K562 (cell line): Measurements from ENCODE around the gene CALML3. TPM values are rescaled to one million over a fixed set of nuclear protein-coding genes. Genes with fewer than 3 reads are reported as not detected.

Experiments used
- ATAC-seq: fragments of 200-7000 bp; cut with Tn5 transposase; 3 replicates; pipeline ENCODE4 v1.9.1; 2020; ENCODE audit warnings: moderate library complexity
- BruUV-seq: library from RNA; stranded (reverse); fragments of 400-500 nt; replicated peaks from 2 replicates; lab custom pipeline; 2021; lab: Mats Ljungman, UMichigan
- CTCF ChIA-PET: fragments of 300-600 bp; formaldehyde crosslinking; extraction: SDS; loops from one replicate; lab custom pipeline; 2021; ENCODE audit warnings: low intra/inter-chr PET ratio; lab: Yijun Ruan, JAX
- POLR2A ChIA-PET: fragments of 300-600, 350-650 bp; sonication (Branson Sonifier 250); formaldehyde crosslinking; extraction: SDS; loops from one replicate; lab custom pipeline; 2021; ENCODE audit warnings: antibody characterized with exemption, inconsistent platforms; lab: Yijun Ruan, JAX
- DNase-seq, 4 experiments: peaks; one replicate each; pipeline versions ENCODE4 v3.0.0 to v3.0.0-alpha.2; 2011 to 2018; ENCODE audit warnings: low spot score in 3 of 4, mixed read lengths in 3 of 4; ENCODE audit errors: extremely low read depth in 1 of 4
- FAIRE-seq: peaks from 2 replicates; lab custom pipeline; 2011; peaks lifted over from hg19 to GRCh38; lab: Jason Lieb, UNC
- H2AFZ ChIP-seq: 2 replicates; pipeline ENCODE4 v1.6.0; 2011; ENCODE audit warnings: low read depth, low read length, control low read depth, inconsistent platforms
- H3K27ac ChIP-seq: fragments of 200-600 bp; 3 replicates; pipeline ENCODE4 v1.8.0; 2011; ENCODE audit warnings: low read depth, mild to moderate bottlenecking, control low read depth, inconsistent platforms, low read length, moderate library complexity, mixed read lengths; ENCODE audit errors: extremely low read depth
- H3K27me3 ChIP-seq, 2 experiments: fragments of 300-600 bp in 1 of 2; 2 replicates in 1 of 2; 3 replicates in 1 of 2; pipeline versions ENCODE4 v1.6.0 to v1.8.0; 2011; ENCODE audit warnings: inconsistent platforms in 2 of 2, low read length in 2 of 2, mild to moderate bottlenecking in 1 of 2, mixed read lengths in 1 of 2, moderate library complexity in 1 of 2; ENCODE audit not compliant: control insufficient read depth in 2 of 2, insufficient read depth in 2 of 2
- H3K36me3 ChIP-seq: fragments of 300-600 bp; 3 replicates; pipeline ENCODE4 v1.8.0; 2011; ENCODE audit warnings: mild to moderate bottlenecking, low read length, inconsistent platforms; ENCODE audit not compliant: control insufficient read depth, insufficient read depth
- H3K4me1 ChIP-seq, 2 experiments: fragments of 200-600 bp in 1 of 2; replicated peaks in 1 of 2; 2 replicates in 1 of 2; 3 replicates in 1 of 2; pipeline versions ENCODE4 v1.5.1 to v1.8.0; 2011; ENCODE audit warnings: inconsistent platforms in 2 of 2, low read length in 2 of 2, mild to moderate bottlenecking in 1 of 2, mixed read lengths in 1 of 2, moderate library complexity in 1 of 2; ENCODE audit not compliant: control insufficient read depth in 2 of 2, insufficient read depth in 2 of 2
- H3K4me2 ChIP-seq: 2 replicates; pipeline ENCODE4 v1.6.1; 2011; ENCODE audit warnings: low read length, control low read depth, inconsistent platforms, mixed read lengths; ENCODE audit not compliant: insufficient read depth
- H3K4me3 ChIP-seq: fragments of 200-600 bp; sonication (generic), shearing (Covaris generic); 2 replicates; pipeline ENCODE4 v1.5.1; 2016; ENCODE audit warnings: control low read depth, inconsistent platforms
- H3K79me2 ChIP-seq: fragments of 200-600 bp; 3 replicates; pipeline ENCODE4 v1.8.0; 2011; ENCODE audit warnings: low read length, inconsistent platforms; ENCODE audit not compliant: control insufficient read depth, insufficient read depth
- H3K9ac ChIP-seq, 2 experiments: 2 replicates each; pipeline versions ENCODE4 v1.6.0 to v1.6.1; 2011; ENCODE audit warnings: low read depth in 2 of 2, low read length in 2 of 2, control low read depth in 1 of 2, inconsistent platforms in 1 of 2, mild to moderate bottlenecking in 1 of 2, mixed read lengths in 1 of 2; ENCODE audit not compliant: insufficient read depth in 1 of 2
- H3K9me1 ChIP-seq: one replicate; pipeline ENCODE4 v1.6.0; 2011; ENCODE audit warnings: inconsistent platforms, mild to moderate bottlenecking, low read length, moderate library complexity; ENCODE audit not compliant: control insufficient read depth, insufficient read depth
- H3K9me3 ChIP-seq: replicated peaks from 2 replicates; pipeline ENCODE4 v1.5.1; 2011; ENCODE audit warnings: low read depth, low read length, inconsistent platforms; ENCODE audit not compliant: control insufficient read depth, insufficient read depth
- H4K20me1 ChIP-seq: replicated peaks from 2 replicates; pipeline ENCODE4 v1.6.1; 2011; ENCODE audit warnings: low read length, inconsistent platforms, mixed read lengths; ENCODE audit not compliant: control insufficient read depth, insufficient read depth
- AFF4 ChIP-seq: sonication (generic); formaldehyde crosslinking; IDR thresholded peaks from 2 replicates; pipeline ENCODE4 v1.8.0; 2023; ENCODE audit warnings: mild to moderate bottlenecking, missing genetic modification reagents
- BRD9 ChIP-seq: fragments of 450-650 bp; IDR thresholded peaks from 2 replicates; pipeline ENCODE4 v1.6.1; 2018; ENCODE audit warnings: low read depth; ENCODE audit not compliant: partially characterized antibody
- FIP1L1 ChIP-seq: fragments of 200-400 bp; formaldehyde crosslinking; IDR thresholded peaks from 2 replicates; pipeline ENCODE4 v1.6.1; 2018; ENCODE audit warnings: mild to moderate bottlenecking, low read depth, low read length; ENCODE audit not compliant: poor library complexity, severe bottlenecking
- PCBP1 ChIP-seq: fragments of 200-400 bp; formaldehyde crosslinking; IDR thresholded peaks from 2 replicates; pipeline ENCODE4 v1.6.1; 2018; ENCODE audit warnings: mild to moderate bottlenecking, low read depth, low read length; ENCODE audit not compliant: poor library complexity, severe bottlenecking
- RBBP5 ChIP-seq: fragments of 200-600 bp; sonication (generic); IDR thresholded peaks from 2 replicates; pipeline ENCODE4 v1.6.1; 2012; ENCODE audit warnings: borderline replicate concordance, mild to moderate bottlenecking, low read length, control low read depth, inconsistent platforms; ENCODE audit not compliant: insufficient read depth, poor library complexity, severe bottlenecking
- RBM25 ChIP-seq: fragments of 200-400 bp; formaldehyde crosslinking; IDR thresholded peaks from 2 replicates; pipeline ENCODE4 v1.6.1; 2018; ENCODE audit warnings: low read length, low read depth, moderate library complexity; ENCODE audit not compliant: severe bottlenecking
- SETDB1 ChIP-seq: IDR thresholded peaks from one replicate; pipeline ENCODE4 v1.6.1; 2012; ENCODE audit warnings: low read length, control low read depth, inconsistent platforms
- ZNF212 ChIP-seq: fragments of 450-650 bp; formaldehyde crosslinking; IDR thresholded peaks from 2 replicates; pipeline ENCODE4 v1.4.0; 2020; ENCODE audit warnings: mild to moderate bottlenecking
- ZNF23 ChIP-seq: fragments of 250-450 bp; sonication (Bioruptor Pico); IDR thresholded peaks from 2 replicates; pipeline ENCODE4 v1.4.0; 2020; ENCODE audit warnings: mild to moderate bottlenecking
- ZNF586 ChIP-seq: fragments of 450-650 bp; formaldehyde crosslinking; conservative IDR thresholded peaks from 2 replicates; pipeline ENCODE4 v1.4.0; 2020; ENCODE audit warnings: mild to moderate bottlenecking, moderate library complexity
- ZNF717 ChIP-seq: fragments of 250-450 bp; sonication (Bioruptor Pico); IDR thresholded peaks from 2 replicates; pipeline ENCODE4 v1.5.0; 2021
- WGBS: fragments of 100-300 bp; shearing (Covaris generic); methylation state at CpG from one replicate; pipeline ENCODE4 v1.1.6; 2016; ENCODE audit warnings: low coverage, mixed read lengths; ENCODE audit not compliant: insufficient coverage; ENCODE audit errors: missing lambda C conversion rate; 5-methylcytosine and 5-hydroxymethylcytosine counted together
- in situ Hi-C: fragments of 300-500 bp; cut with MboI; formaldehyde crosslinking; loops from 4 replicates; pipeline ENCODE4 v1.15.0; 2018; ENCODE audit warnings: inconsistent platforms, mixed read lengths
- intact Hi-C: fragments of 100-400 bp; cut with micrococcal nuclease; formaldehyde crosslinking; loops from 2 replicates; pipeline ENCODE4 v1.14.2; 2022
- polyA plus RNA-seq, 8 experiments: library from polyadenylated mRNA; depleted of rRNA in 4 of 8; stranded (reverse) in 5 of 8; unstranded in 3 of 8; fragments of >200 nt; fragmentation: Nextera tagmentation in 2 of 8; fragmentation: Illumina TruSeq in 1 of 8; extraction: Ambion mirVana in 2 of 8; extraction: Trizol in 1 of 8; gene quantifications; 2 replicates each; pipeline versions ENCODE4 v1.2.1 to v1.2.3, GENCODE V29; 2011 to 2014; ENCODE audit warnings: inconsistent platforms in 1 of 8, missing spikeins in 1 of 8
- total RNA-seq, 7 experiments: library from RNA; depleted of rRNA in 6 of 7; stranded (reverse); fragments of >200 nt in 6 of 7; fragmentation: Illumina TruSeq in 2 of 7; extraction: Trizol in 2 of 7; gene quantifications; 2 replicates each; pipeline versions ENCODE4 v1.2.1 to v1.2.3, GENCODE V29; 2011 to 2021; ENCODE audit warnings: low replicate concordance in 1 of 7
- TF ChIP-seq, protein P1 (sequence below), 2 experiments: IDR thresholded peaks in 1 of 2; conservative IDR thresholded peaks in 1 of 2; 2 replicates each; pipeline ENCODE4 v1.6.1; 2016; ENCODE audit warnings: low read depth in 2 of 2, mild to moderate bottlenecking in 1 of 2, missing compliant biosample characterization in 1 of 2, missing genetic modification characterization in 1 of 2, moderate library complexity in 1 of 2

The CALML3 gene
- total and polyA plus RNA-seq, 9 of the 15 experiments (the other 6 are each of a cell fraction or from before 2014, with no cell fraction given): not detected

GRCh38 chr10:5561704-5562645 is 37.2 kb downstream of the CALML3 start:
- WGBS: 49% methylated on average over 8 of the region's 13 CpGs
- H3K4me2 ChIP-seq: no peak overlapping the region
- H3K4me3 ChIP-seq: no peak overlapping the region
- H3K36me3 ChIP-seq: no peaks in the 10 kb centered on the region
- no peaks in the 10 kb centered on the region for H3K27me3 ChIP-seq
- H3K79me2 ChIP-seq: no peaks in the 10 kb centered on the region
- no peak for FAIRE-seq
- intact Hi-C loops: no loop called here
- ChIA-PET POLR2A (interaction anchor here (0.7 to 1.0 kb wide), 2 partner anchors 19 to 1777 kb away, joined by 3 to 4 read pairs; partner anchors contain the start of gene KLF6), CTCF (no interaction called here)
- no TSS peak for BruUV-seq
- no peak for ATAC-seq
- H2AFZ ChIP-seq: peak overlapping the region; percentile 49; the same call in 1 of the 2 replicates
- H4K20me1 ChIP-seq: no peaks in the 10 kb centered on the region
- H3K9ac ChIP-seq: peak overlapping the region in 1 of 2 experiments; percentile 50; a peak in 1 of 4 replicates
- no peaks in the 10 kb centered on the region for H3K9me3 ChIP-seq
- no peaks in the 10 kb centered on the region for H3K9me1 ChIP-seq
- DNase-seq: no peak
- H3K27ac ChIP-seq: no peak overlapping the region
- H3K4me1 ChIP-seq: peaks cover 35 to 47% of the 10 kb centered on the region in 2 experiments
- in situ Hi-C loops: no loop called here
- no peak for TF ChIP-seq RBM25
- no peak for TF ChIP-seq FIP1L1
- TF ChIP-seq RBBP5: no peak
- no peak for TF ChIP-seq AFF4 (CRISPR knock-in tag)
- TF ChIP-seq ZNF717 (CRISPR knock-in tag): no peak
- no peak for TF ChIP-seq BRD9
- TF ChIP-seq PCBP1: no peak
- no peak for TF ChIP-seq ZNF586 (CRISPR knock-in tag)
- TF ChIP-seq ZNF212 (CRISPR knock-in tag): no peak
- TF ChIP-seq, protein P1, sequence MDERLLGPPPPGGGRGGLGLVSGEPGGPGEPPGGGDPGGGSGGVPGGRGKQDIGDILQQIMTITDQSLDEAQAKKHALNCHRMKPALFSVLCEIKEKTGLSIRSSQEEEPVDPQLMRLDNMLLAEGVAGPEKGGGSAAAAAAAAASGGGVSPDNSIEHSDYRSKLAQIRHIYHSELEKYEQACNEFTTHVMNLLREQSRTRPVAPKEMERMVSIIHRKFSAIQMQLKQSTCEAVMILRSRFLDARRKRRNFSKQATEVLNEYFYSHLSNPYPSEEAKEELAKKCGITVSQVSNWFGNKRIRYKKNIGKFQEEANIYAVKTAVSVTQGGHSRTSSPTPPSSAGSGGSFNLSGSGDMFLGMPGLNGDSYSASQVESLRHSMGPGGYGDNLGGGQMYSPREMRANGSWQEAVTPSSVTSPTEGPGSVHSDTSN (CRISPR knock-in tag; IDR thresholded peaks at IDR 0.05; ENCODE audit: low read depth): no peak
- TF ChIP-seq, protein P1 (tag; conservative IDR thresholded peaks at IDR 0.05; ENCODE audit: low read depth): no peak
- no peak for TF ChIP-seq ZNF23 (CRISPR knock-in tag)
- TF ChIP-seq SETDB1: no peak
